NCI-H2081 (cell line): ENCODE data around the gene ADAR.
A peak's percentile ranks its signal among the peaks of the same experiment; 100 is the strongest.
"Not testable (repeated sequence)": the region's sequence is repeated elsewhere in the genome, so short reads cannot be mapped to it uniquely, and the experiment has no call there.

Experiments
- DNase-seq, 2 experiments: peaks; one replicate each; lab custom pipeline; 2025; lab: John Stamatoyannopoulos, UW

Gene ADAR, protein sequence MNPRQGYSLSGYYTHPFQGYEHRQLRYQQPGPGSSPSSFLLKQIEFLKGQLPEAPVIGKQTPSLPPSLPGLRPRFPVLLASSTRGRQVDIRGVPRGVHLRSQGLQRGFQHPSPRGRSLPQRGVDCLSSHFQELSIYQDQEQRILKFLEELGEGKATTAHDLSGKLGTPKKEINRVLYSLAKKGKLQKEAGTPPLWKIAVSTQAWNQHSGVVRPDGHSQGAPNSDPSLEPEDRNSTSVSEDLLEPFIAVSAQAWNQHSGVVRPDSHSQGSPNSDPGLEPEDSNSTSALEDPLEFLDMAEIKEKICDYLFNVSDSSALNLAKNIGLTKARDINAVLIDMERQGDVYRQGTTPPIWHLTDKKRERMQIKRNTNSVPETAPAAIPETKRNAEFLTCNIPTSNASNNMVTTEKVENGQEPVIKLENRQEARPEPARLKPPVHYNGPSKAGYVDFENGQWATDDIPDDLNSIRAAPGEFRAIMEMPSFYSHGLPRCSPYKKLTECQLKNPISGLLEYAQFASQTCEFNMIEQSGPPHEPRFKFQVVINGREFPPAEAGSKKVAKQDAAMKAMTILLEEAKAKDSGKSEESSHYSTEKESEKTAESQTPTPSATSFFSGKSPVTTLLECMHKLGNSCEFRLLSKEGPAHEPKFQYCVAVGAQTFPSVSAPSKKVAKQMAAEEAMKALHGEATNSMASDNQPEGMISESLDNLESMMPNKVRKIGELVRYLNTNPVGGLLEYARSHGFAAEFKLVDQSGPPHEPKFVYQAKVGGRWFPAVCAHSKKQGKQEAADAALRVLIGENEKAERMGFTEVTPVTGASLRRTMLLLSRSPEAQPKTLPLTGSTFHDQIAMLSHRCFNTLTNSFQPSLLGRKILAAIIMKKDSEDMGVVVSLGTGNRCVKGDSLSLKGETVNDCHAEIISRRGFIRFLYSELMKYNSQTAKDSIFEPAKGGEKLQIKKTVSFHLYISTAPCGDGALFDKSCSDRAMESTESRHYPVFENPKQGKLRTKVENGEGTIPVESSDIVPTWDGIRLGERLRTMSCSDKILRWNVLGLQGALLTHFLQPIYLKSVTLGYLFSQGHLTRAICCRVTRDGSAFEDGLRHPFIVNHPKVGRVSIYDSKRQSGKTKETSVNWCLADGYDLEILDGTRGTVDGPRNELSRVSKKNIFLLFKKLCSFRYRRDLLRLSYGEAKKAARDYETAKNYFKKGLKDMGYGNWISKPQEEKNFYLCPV

GRCh38 chr1:154607609-154608396 lies at the start of gene ADAR:
Gene ADAR, minus strand, starts transcription at chr1:154608186. Its CDS starts 180 bp downstream, at chr1:154608006.
- DNase-seq: peak; percentile 64 to 84

DNA sequence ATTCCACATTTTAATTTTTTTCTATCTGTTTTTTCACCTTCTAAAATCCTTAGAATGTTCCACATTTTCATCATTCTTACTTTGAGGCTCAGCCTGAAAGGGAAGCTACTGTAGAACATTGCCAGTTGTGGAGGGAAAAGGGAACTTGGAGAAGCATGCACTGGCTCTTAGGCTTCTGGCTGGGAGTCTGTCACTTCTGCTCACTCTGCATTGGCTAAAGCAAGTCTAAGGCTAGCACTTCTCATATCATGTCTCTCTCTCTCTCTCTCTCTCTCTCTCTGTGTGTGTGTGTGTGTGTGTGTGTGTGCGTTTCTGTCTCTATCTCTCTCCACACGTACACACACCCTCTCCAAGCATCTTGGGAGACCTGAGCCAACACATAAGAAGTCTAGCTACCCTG lies 49.6 kb upstream of the ADAR start:
- no peak for DNase-seq

- DNase-seq: no peak
Observed at GRCh38 chr1:154652893-154653292, 44.9 kb upstream of the ADAR start.

DNA sequence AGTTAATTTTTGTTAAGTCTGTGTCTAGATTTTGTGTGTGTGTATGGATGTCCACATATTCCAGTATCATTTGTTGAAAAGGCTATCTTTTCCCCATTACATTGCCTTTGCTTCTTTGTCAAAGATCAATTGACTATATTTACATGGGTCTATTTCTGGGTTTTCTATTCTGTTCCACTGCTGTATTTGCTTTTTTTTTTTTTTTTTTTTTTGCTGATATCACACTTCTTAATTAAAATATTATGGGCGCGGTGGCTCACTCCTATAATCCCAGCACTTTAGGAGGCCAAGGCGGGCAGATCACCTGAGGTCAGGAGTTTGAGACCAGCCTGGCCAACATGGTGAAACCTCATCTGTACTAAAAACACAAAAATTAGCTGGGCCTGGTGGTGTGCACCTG lies 36.7 kb upstream of the ADAR start:
- not testable (repeated sequence) for DNase-seq

DNA sequence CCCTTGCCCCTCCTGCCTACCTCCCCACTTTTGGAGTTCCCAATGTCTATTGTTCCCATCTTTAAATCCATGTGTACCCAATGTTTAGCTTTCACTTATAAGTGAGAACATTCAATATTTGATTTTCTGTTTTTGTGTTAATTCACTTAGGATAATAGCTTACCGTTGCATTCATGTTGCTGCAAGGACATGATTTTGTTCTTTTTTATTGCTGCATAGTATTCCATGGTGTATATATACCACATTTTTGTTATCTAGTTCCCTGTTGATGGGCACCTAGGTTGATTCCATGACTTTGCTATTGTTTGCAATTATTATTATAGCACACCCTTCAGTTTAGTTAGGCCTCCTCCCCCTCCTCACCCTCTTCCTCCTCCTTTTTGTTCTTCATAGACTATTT lies 33.5 kb upstream of the ADAR start:
- DNase-seq: no peak

- DNase-seq: no peak
Observed at GRCh38 chr1:154639876-154640275, 31.9 kb upstream of the ADAR start.

DNA sequence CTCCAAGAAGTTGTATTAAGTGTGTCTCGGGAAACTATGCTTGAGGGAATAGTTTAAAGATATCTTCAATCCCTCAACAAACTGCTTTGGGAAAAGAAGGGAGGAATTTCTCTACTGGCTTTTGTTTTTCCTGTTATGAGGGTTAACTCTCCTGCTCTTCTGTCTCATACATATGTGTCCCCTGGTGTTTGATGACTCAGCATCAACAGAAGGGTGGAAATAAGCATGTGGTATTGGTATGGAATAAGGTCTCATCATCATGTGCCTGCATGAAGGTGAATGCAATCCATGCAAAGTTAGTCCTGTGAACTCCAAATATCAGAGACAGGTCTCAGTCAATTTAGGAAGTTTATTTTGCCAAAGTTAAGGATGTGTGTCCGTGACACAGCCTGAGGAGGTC lies 27.2 kb upstream of the ADAR start:
- DNase-seq: no peak

DNA sequence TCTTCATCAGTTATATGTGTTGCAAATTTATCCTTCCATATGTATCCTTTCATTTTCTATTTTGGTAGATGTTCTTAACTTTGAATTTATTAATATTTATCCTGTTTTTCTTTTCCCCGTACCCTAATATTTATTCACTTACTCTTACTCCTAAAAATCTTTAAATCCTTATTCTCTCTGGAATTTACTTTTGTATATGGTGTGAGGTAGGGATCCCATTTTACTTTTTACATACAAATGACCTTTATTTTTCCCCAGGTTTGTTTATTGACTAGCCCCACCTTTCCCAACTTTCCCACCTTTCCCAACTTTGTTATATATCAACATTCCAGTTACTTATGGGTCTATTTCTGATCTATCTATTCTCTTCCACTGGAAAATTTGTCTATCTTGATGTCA lies 21.7 kb upstream of the ADAR start:
- no peak for DNase-seq

DNA sequence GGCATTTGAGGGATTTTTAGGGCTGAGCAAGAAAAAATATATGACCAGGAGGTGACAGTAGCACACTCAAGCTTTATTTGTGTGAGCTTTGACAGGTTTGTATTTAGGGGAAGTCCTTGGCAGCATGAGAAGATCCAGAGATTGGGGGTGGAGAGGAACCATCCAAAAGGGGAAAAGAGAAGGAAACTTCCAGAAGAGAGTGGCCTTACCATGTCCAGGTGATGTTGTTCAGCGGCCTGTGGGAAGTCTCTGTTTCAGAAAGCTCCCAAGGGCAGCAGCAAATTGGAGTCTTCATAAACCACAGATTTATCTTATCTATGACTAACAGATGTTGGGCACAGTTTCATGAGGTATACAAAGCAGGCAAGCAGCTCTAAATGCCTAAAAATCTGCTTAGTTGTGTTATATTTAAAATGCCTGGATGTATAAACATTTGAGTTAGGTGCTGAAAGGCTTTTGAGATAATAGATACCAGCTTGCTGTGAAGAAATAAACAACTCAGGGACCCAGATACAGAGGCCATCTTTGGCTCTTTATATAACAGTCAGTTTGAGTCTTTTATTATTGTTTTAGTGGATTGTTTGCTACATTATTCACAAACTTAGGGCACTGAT lies 21.2 kb upstream of the ADAR start:
- no peak for DNase-seq

DNA sequence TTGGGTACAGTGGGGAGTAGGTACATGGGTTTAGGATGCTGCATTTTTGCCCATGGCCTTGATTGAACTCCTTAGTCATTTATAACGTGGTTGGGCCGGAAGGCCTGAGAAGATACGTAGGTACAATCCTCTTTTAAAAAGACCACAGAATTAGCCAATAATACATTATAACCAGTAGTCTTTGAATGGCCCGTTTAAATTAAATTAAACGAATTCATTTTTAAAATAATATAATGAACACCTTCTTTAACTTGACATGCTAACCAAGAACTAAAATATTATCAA lies 20.1 kb upstream of the ADAR start:
- DNase-seq: no peak

GRCh38 chr1:154627257-154628120 lies 19.5 kb upstream of the ADAR start:
- peak; percentile 95 to 96 for DNase-seq

GRCh38 chr1:154626456-154627256 lies 18.7 kb upstream of the ADAR start:
- DNase-seq: peak in 1 of 2 experiments; percentile 44

DNA sequence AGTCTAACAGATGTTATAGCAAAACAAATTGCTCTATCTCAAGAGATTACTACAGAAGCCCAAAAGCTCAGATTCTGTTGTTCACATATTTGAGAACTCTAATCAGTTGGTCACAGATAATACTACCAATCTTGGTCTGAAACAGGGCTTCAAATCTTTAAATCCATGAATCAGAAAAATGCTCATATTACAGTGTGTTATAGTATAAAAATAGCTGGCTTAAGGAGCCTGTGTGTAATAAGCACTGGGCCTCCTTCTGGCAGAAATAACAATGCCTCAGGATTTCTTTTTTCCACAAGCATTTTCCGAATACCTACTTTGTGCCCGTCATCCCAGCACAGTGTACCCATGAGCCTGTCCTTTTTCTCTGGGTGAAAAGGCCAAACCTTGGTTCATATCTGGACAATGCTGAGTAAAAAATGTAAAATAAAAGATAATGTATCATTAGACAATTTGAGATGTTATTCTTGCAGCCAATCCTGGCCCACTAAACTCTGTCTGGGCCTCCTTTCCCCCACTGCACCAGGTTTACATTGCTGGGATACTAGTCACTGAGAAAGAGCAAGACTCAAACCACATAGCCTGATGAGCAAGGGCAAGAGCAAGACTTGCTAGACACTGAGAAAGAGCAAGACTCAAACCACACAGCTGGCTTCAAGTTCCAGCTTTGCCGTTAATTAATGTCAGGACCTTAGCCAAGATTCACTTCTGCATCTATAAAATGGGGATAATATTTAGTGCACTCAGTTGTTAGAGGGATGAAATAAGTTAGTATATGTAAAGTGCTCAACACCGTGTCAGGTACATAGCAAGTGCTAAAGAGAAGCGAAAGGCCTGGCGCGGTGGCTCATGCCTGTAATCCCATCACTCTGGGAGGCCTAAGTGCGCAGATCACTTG lies 17.0 kb upstream of the ADAR start:
- no peak for DNase-seq

DNA sequence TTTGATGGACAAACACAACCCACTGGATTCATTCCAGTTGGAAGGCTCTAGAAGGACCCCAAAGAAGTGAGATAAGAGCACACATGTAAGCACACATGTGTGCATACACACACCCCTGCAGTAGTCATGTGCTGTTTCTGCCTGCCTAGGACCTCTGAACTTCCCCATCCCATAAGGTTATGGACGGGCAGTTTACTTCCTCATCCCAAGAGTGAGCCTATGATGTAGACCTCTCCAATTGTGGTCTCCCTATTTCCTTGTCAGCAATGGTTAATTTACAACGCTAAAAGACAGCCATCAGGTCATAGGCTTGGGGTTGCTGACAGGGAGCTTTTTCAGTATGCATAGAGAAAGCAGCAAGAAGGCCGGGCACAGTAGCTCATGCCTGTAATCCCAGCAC lies 15.4 kb upstream of the ADAR start:
- no peak for DNase-seq

- DNase-seq: no peak
Observed at GRCh38 chr1:154622503-154623039, 14.6 kb upstream of the ADAR start.

GRCh38 chr1:154621875-154622274 lies 13.9 kb upstream of the ADAR start:
- DNase-seq: peak in 1 of 2 experiments; percentile 2

DNA sequence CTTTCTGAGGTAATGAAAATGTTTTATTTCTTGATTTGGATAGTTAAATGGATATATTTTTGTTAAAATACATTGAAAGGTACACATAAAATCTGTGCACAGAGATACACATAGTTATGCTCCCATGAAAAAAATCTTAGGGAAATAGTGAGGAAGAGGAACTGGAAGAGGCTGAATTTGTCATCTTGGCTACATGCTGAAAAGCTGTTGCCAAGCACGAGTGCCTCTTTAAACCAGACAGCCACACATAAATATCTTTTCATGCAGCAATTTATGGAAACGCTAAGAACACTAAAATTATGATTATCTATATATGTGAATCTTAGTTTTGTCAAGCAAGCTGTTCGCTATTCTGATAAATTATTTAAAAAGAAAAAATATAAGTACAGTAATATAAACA lies 12.8 kb upstream of the ADAR start:
- DNase-seq: no peak
